Smooth muscle cell (in vitro differentiated cells): Measurements from ENCODE around the gene UBA6. TPM values are rescaled to one million over a fixed set of nuclear protein-coding genes. Genes with fewer than 3 reads are reported as not detected.

ENCODE experiments used
- DNase-seq: peaks from one replicate; lab custom pipeline; 2025; ENCODE audit not compliant: unreplicated experiment; lab: John Stamatoyannopoulos, UW
- H2AFZ ChIP-seq: fragments of 200-600 bp; sonication (generic); 2 replicates; pipeline ENCODE4 v1.6.0; 2016; ENCODE audit warnings: antibody characterized with exemption, low read depth, mild to moderate bottlenecking
- H3F3A ChIP-seq: fragments of 200-600 bp; sonication (generic); 2 replicates; pipeline ENCODE4 v1.6.0; 2017; ENCODE audit warnings: antibody characterized with exemption, low read depth
- H3K27ac ChIP-seq: fragments of 200-600 bp; sonication (generic); 2 replicates; pipeline ENCODE4 v1.5.1; 2016; ENCODE audit warnings: low read depth, mild to moderate bottlenecking
- H3K27me3 ChIP-seq: fragments of 200-600 bp; sonication (generic); 2 replicates; pipeline ENCODE4 v1.6.1; 2016; ENCODE audit warnings: low read depth, mild to moderate bottlenecking
- H3K36me3 ChIP-seq: fragments of 200-600 bp; sonication (generic); 2 replicates; pipeline ENCODE4 v1.5.1; 2016; ENCODE audit warnings: low read depth
- H3K4me1 ChIP-seq: fragments of 200-600 bp; sonication (generic); 2 replicates; pipeline ENCODE4 v1.5.1; 2016; ENCODE audit warnings: low read depth
- H3K4me2 ChIP-seq: fragments of 200-600 bp; sonication (generic); 2 replicates; pipeline ENCODE4 v1.6.0; 2016; ENCODE audit warnings: mild to moderate bottlenecking
- H3K4me3 ChIP-seq: fragments of 200-600 bp; sonication (generic); 2 replicates; pipeline ENCODE4 v1.5.1; 2016; ENCODE audit warnings: mild to moderate bottlenecking
- H3K79me2 ChIP-seq: fragments of 200-600 bp; sonication (generic); 2 replicates; pipeline ENCODE4 v1.6.0; 2016; ENCODE audit warnings: low read depth, mild to moderate bottlenecking
- H3K9ac ChIP-seq: fragments of 200-600 bp; sonication (generic); 2 replicates; pipeline ENCODE4 v1.6.0; 2016; ENCODE audit warnings: low read depth
- H3K9me3 ChIP-seq: fragments of 200-600 bp; sonication (generic); replicated peaks from 2 replicates; pipeline ENCODE4 v1.5.1; 2016; ENCODE audit warnings: low read depth
- H4K20me1 ChIP-seq: fragments of 200-600 bp; sonication (generic); 2 replicates; pipeline ENCODE4 v1.6.0; 2016; ENCODE audit warnings: low read depth
- CTCF ChIP-seq: fragments of 200-600 bp; sonication (generic); IDR thresholded peaks from 2 replicates; pipeline ENCODE4 v1.5.1; 2017; ENCODE audit warnings: borderline replicate concordance, mild to moderate bottlenecking, antibody characterized with exemption; ENCODE audit not compliant: insufficient read depth, poor library complexity, severe bottlenecking
- WGBS: methylation state at CpG from one replicate; pipeline ENCODE4 v1.1.7; 2016; ENCODE audit warnings: low lambda C conversion rate; 5-methylcytosine and 5-hydroxymethylcytosine counted together
- polyA plus RNA-seq: library from polyadenylated mRNA; unstranded; fragments of >200 nt; fragmentation: Nextera tagmentation; extraction: Ambion mirVana; gene quantifications from 2 replicates; pipeline ENCODE4 v1.2.1, GENCODE V29; 2016
- total RNA-seq: library from RNA; depleted of rRNA; stranded (reverse); fragments of >200 nt; gene quantifications from 2 replicates; pipeline ENCODE4 v1.2.3, GENCODE V29; 2014

Gene UBA6
- total and polyA plus RNA-seq, 2 experiments from 2014 or later = 15.7 to 271 TPM

- Histone ChIP-seq H3K36me3 (no peaks in the 10 kb centered on the region), H3K27me3 (no peaks in the 10 kb centered on the region), H3K79me2 (no peaks in the 10 kb centered on the region), H3K9ac (no peak overlapping the region), H3K27ac (no peak overlapping the region), H3K4me2 (no peak overlapping the region), H3F3A (no peaks in the 10 kb centered on the region), H3K4me3 (no peak overlapping the region), H2AFZ (no peak overlapping the region), H3K9me3 (no peaks in the 10 kb centered on the region), H3K4me1 (no peaks in the 10 kb centered on the region), H4K20me1 (no peaks in the 10 kb centered on the region)
- WGBS = 81% methylated on average over 3 of the region's 3 CpGs
- TF ChIP-seq CTCF = no peak
- DNase-seq = no peak
Measured at GRCh38 chr4:67580577-67580976, 120.4 kb downstream of the UBA6 start.

GRCh38 chr4:67576538-67576937 is 124.4 kb downstream of the UBA6 start:
- Histone ChIP-seq H3K4me2 (no peak overlapping the region), H3K36me3 (no peaks in the 10 kb centered on the region), H3K4me1 (no peaks in the 10 kb centered on the region), H3K79me2 (no peaks in the 10 kb centered on the region), H3K27me3 (no peaks in the 10 kb centered on the region), H3K9ac (no peak overlapping the region), H3K9me3 (no peaks in the 10 kb centered on the region), H3K27ac (no peak overlapping the region), H3F3A (no peaks in the 10 kb centered on the region), H3K4me3 (no peak overlapping the region), H2AFZ (no peak overlapping the region), H4K20me1 (no peaks in the 10 kb centered on the region)
- DNase-seq = no peak
- no peak for TF ChIP-seq CTCF
- 94% methylated on average over 1 of the region's 1 CpG for WGBS

GRCh38 chr4:67576059-67576466 is 124.9 kb downstream of the UBA6 start:
- Histone ChIP-seq H3K4me1 (no peaks in the 10 kb centered on the region), H2AFZ (no peak overlapping the region), H3K36me3 (no peaks in the 10 kb centered on the region), H3K79me2 (no peaks in the 10 kb centered on the region), H3K9ac (no peak overlapping the region), H3F3A (no peaks in the 10 kb centered on the region), H3K27ac (no peak overlapping the region), H3K4me3 (no peak overlapping the region), H3K9me3 (no peaks in the 10 kb centered on the region), H3K4me2 (no peak overlapping the region), H3K27me3 (no peaks in the 10 kb centered on the region), H4K20me1 (no peaks in the 10 kb centered on the region)
- 90% methylated on average over 4 of the region's 4 CpGs for WGBS
- no peak for TF ChIP-seq CTCF
- no peak for DNase-seq

- TF ChIP-seq CTCF = no peak
- no peak overlapping the region for H2AFZ ChIP-seq
- no peak overlapping the region for H3K4me2 ChIP-seq
- H3K27me3 ChIP-seq = no peaks in the 10 kb centered on the region
- H3K4me1 ChIP-seq = no peaks in the 10 kb centered on the region
- no peak overlapping the region for H3K9ac ChIP-seq
- H3K9me3 ChIP-seq = no peaks in the 10 kb centered on the region
- H3K27ac ChIP-seq = no peak overlapping the region
- no peaks in the 10 kb centered on the region for H3K36me3 ChIP-seq
- H3K79me2 ChIP-seq = no peaks in the 10 kb centered on the region
- H3F3A ChIP-seq = no peaks in the 10 kb centered on the region
- 90% methylated on average over 13 of the region's 13 CpGs for WGBS
- no peak overlapping the region for H3K4me3 ChIP-seq
- H4K20me1 ChIP-seq = no peaks in the 10 kb centered on the region
- no peak for DNase-seq
Measured at GRCh38 chr4:67575232-67576058, 125.5 kb downstream of the UBA6 start.
